Measurements from ENCODE around the gene ADH6.
"Not testable (repeated sequence)": the region's sequence is repeated elsewhere in the genome, so short reads cannot be mapped to it uniquely, and the experiment has no call there.

The ADH6 gene

DNA sequence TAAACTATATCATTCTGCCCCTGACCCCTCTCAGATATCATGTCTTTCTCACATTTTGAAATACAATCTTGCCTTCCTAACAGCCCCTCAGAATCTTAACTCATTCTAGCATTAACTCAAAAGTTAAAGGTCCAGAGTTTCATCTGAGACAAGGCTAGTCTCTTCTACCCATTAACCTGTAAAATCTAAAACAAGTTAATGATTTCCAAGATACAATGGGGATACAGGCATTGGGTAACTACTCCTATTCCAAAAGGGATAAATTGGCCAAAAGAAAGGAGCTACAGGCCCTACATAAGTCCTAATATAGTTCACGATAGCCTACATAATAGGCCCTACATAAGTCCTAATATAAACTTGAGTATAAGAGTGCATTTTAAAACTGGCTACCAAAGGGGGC, 18.9 kb downstream of the ADH6 start:
- Histone ChIP-seq H3K4me2 (no peak overlapping the region), H4K20me1 (no peaks in the 10 kb centered on the region), H3K4me3 (no peak overlapping the region), H3K9ac (no peak overlapping the region), H3K27me3 (no peaks in the 10 kb centered on the region), H3K27ac (no peak overlapping the region), H3K4me1 (no peaks in the 10 kb centered on the region), H3K9me3 (0 out of 2 replicates have a peak, but pooled peaks cover 8% of the 10 kb centered on the region), H3K36me3 (no peaks in the 10 kb centered on the region)
- TF ChIP-seq Cebpa-rat (IDR thresholded peaks at IDR 0.05), result no peak

DNA sequence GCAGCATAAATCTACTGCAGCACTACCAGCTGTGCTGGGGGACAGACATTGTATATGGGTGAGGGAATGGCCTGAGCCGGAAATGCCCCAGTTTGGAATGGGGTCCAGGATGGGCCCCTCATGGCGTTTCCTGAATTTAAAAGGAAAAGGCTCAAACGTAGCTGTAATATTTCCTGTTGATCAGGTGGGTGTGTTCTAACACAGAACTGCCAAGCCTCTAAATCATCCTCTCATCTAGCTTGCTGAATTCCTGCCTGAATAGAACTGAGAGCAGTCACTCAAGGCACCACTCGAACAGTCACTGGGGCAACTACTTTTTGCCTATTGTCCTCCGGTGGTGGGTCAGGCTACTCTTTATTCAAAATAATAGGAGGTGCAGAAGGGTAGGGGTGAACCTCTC, 28.7 kb downstream of the ADH6 start:
- Histone ChIP-seq H3K4me3 (no peak overlapping the region), H3K9me3 (peaks cover 43% of the 10 kb centered on the region), H3K4me1 (no peaks in the 10 kb centered on the region), H3K9ac (no peak overlapping the region), H3K27me3 (no peaks in the 10 kb centered on the region), H3K4me2 (no peak overlapping the region), H3K36me3 (no peaks in the 10 kb centered on the region), H3K27ac (no peak overlapping the region), H4K20me1 (no peaks in the 10 kb centered on the region)
- no peak for TF ChIP-seq Cebpa-rat (IDR thresholded peaks at IDR 0.05)

DNA sequence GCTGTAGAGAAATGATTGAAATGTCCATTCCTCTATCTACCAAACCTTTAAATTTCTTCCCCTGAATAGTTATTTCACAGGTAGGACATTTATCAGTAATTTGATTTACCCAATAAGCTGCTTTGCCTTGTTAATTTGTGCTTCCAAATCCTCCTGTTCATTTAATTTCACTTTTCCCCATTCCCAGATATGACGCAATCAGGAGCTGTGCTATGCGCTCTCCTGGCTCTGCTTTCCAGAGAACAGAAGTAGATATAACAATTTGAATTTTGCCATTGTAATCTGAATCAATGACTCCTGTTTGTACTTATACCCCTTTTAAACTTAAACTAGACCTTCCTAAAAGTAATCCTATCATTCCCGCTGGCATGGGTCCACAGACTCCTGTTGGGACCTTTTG, 29.1 kb downstream of the ADH6 start:
- H4K20me1 ChIP-seq, H3K4me1 ChIP-seq, H3K27me3 ChIP-seq, H3K27ac ChIP-seq, H3K36me3 ChIP-seq, H3K4me3 ChIP-seq, H3K9ac ChIP-seq, H3K4me2 ChIP-seq: not testable (repeated sequence)
- peaks cover 46% of the 10 kb centered on the region for H3K9me3 ChIP-seq

DNA sequence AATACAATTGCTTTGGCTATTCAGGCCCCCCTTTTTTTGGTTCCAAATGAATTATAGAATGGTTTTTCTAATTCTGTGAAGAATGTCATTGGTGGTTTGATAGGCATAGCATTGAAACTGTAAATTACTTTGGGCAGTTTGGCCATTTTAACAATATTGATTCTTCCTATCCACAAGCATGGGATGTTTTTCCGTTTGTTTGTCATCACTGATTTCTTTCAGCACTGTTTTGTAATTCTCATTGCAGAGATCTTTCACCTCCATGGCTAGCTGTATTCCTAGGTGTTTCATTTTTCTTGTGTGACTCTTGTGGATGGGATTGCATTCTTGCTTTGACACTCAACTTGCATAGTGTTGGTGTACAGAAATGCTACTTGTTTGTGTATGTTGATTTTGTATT, 33.0 kb downstream of the ADH6 start:
- H3K4me1 ChIP-seq, result no peaks in the 10 kb centered on the region
- H3K4me2 ChIP-seq, result no peak overlapping the region
- H4K20me1 ChIP-seq, result no peaks in the 10 kb centered on the region
- no peak overlapping the region for H3K9ac ChIP-seq
- no peak for TF ChIP-seq Cebpa-rat (IDR thresholded peaks at IDR 0.05)
- no peak overlapping the region for H3K27ac ChIP-seq
- H3K9me3 ChIP-seq, result peaks cover 27% of the 10 kb centered on the region
- no peaks in the 10 kb centered on the region for H3K27me3 ChIP-seq
- no peak overlapping the region for H3K4me3 ChIP-seq
- no peaks in the 10 kb centered on the region for H3K36me3 ChIP-seq

DNA sequence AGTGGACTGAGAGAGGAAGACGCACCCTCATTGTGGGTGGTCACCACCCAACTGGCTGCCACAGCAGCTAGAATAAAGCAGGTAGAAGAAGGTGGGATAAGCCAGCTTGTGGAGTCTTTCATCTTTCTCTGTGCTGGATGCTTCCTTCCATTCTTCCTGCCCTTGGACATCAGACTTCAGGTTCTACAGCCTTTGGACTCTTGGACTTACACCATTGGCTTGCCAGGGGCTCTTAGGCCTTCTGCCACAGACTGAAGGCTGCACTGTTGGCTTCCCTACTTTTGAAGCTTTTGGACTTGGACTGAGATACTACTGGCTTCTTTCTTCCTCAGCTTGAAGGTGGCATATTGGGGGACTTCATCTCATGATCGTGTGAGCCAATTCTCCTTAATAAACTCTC, 33.5 kb downstream of the ADH6 start:
- H3K36me3 ChIP-seq, result no peaks in the 10 kb centered on the region
- H3K4me3 ChIP-seq, result no peak overlapping the region
- no peaks in the 10 kb centered on the region for H4K20me1 ChIP-seq
- TF ChIP-seq Cebpa-rat (IDR thresholded peaks at IDR 0.05), result no peak
- no peak overlapping the region for H3K9ac ChIP-seq
- H3K4me2 ChIP-seq, result no peak overlapping the region
- H3K27me3 ChIP-seq, result no peaks in the 10 kb centered on the region
- H3K27ac ChIP-seq, result no peak overlapping the region
- peaks cover 24% of the 10 kb centered on the region for H3K9me3 ChIP-seq
- H3K4me1 ChIP-seq, result no peaks in the 10 kb centered on the region

DNA sequence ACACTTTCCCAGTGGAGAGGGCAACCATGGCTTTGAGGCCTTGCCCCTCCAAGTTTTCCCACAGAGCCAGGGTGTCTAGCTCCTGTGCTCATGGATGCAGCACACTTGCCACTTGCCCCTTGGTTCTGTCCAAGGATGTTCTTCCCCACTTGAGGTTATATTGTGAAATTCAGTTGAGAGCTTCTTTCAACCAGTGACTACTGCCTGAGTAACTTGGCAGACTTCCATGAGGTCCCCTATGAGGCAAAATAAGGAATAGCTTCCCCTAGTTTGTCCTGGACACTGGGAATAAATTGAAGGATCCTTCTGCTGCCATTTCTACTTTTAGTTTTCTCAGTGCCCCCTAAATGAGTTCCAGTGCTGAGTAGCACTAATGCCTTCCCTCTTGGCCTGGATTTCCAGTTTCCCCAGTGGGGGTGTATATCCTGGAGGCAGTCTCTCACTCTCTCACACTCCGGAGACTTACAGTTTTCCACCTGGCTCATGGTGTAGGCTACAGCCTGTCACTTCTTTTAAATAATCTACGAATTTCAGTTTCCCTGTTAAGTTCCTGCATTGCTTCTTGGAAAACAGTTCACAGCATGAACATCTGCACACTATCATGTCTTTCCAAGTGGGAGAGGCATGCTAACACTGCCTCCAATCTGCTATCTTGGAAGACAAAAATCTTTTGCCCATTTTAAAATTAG, 38.5 kb downstream of the ADH6 start:
- peaks cover 5% of the 10 kb centered on the region; the same call in 1 of the 2 replicates for H3K9me3 ChIP-seq

DNA sequence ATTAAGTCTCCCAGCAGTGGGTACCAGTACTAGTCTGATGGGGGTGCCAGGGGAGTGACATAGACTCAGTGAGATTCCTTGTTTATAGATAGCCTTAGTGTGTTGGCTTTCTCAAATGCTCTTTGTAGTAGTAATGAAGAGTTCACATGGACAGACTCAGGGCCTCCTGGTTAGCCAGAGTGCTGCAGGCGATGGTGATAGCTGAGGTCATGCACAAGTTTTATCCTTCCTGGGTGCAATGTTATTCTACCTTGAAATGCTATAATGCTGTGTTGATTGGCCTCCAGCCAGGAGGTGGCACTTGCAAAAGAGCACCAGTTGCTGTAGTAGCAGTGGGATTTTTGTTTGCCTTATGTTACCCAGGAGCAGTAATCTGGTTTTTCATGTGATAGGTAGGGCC, 39.4 kb downstream of the ADH6 start:
- H3K4me2 ChIP-seq, result no peak overlapping the region
- H3K9ac ChIP-seq, result no peak overlapping the region
- H3K9me3 ChIP-seq, result no peaks in the 10 kb centered on the region
- no peaks in the 10 kb centered on the region for H3K36me3 ChIP-seq
- no peaks in the 10 kb centered on the region for H3K4me1 ChIP-seq
- H3K4me3 ChIP-seq, result no peak overlapping the region
- no peak for TF ChIP-seq Cebpa-rat (IDR thresholded peaks at IDR 0.05)
- no peaks in the 10 kb centered on the region for H3K27me3 ChIP-seq
- no peaks in the 10 kb centered on the region for H4K20me1 ChIP-seq
- no peak overlapping the region for H3K27ac ChIP-seq

More for the DNA sequence above, 38.5 kb downstream of the ADH6 start:
- H3K27ac ChIP-seq, result no peak overlapping the region
- H3K4me1 ChIP-seq, result no peaks in the 10 kb centered on the region
- H3K4me3 ChIP-seq, result no peak overlapping the region
- no peak for TF ChIP-seq Cebpa-rat (IDR thresholded peaks at IDR 0.05)
- no peak overlapping the region for H3K9ac ChIP-seq
- H4K20me1 ChIP-seq, result no peaks in the 10 kb centered on the region
- no peaks in the 10 kb centered on the region for H3K27me3 ChIP-seq
- H3K36me3 ChIP-seq, result no peaks in the 10 kb centered on the region
- no peak overlapping the region for H3K4me2 ChIP-seq

DNA sequence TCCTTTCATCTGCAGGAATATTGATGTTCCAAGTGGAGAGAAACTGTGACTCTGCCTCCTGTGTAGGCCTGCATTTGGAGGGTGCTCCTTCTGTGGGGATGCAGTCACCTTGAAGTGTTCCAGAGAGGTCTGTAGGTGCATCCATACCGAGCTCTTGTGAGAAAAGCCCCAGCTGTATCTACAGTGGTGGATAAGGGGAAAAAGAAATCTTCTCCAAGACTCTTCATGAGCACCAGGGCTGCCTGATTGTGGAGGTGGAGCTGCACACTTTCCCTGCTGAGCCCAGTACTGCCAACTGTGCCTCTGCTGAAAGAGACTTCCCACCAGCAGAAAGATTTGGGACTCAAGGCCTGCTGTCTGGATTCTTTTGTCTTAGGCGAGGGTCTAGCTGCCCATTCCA, 39.9 kb downstream of the ADH6 start:
- Histone ChIP-seq H3K9me3 (no peaks in the 10 kb centered on the region), H3K9ac (no peak overlapping the region), H3K36me3 (no peaks in the 10 kb centered on the region), H3K4me3 (no peak overlapping the region), H3K27me3 (no peaks in the 10 kb centered on the region), H3K4me2 (no peak overlapping the region), H3K4me1 (no peaks in the 10 kb centered on the region), H4K20me1 (no peaks in the 10 kb centered on the region), H3K27ac (no peak overlapping the region)
- no peak for TF ChIP-seq Cebpa-rat (IDR thresholded peaks at IDR 0.05)

DNA sequence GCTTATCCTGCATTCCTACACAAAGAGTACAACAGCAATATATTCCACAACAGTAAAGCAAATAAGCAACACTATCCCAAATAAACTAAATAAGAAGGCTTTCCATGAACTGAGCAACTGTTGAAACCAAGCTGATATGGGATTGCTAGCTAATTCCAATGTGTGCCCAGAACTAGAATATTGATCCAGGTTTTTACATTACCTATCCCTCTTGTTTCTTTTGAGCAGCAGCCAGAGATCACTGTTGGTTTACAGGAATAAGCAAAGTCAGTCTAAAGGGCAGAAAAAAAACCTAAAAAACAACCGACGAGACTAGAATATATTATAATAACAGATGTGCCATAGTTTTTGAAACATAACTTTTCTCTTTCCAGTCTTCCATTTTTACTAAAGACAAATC, 52.5 kb downstream of the ADH6 start:
- Histone ChIP-seq H3K4me3 (no peak overlapping the region), H3K9me3 (no peaks in the 10 kb centered on the region), H3K27me3 (no peaks in the 10 kb centered on the region), H3K4me1 (no peaks in the 10 kb centered on the region), H3K27ac (no peak overlapping the region), H3K4me2 (no peak overlapping the region), H3K36me3 (no peaks in the 10 kb centered on the region), H3K9ac (no peak overlapping the region), H4K20me1 (no peaks in the 10 kb centered on the region)
- TF ChIP-seq Cebpa-rat (IDR thresholded peaks at IDR 0.05), result no peak

DNA sequence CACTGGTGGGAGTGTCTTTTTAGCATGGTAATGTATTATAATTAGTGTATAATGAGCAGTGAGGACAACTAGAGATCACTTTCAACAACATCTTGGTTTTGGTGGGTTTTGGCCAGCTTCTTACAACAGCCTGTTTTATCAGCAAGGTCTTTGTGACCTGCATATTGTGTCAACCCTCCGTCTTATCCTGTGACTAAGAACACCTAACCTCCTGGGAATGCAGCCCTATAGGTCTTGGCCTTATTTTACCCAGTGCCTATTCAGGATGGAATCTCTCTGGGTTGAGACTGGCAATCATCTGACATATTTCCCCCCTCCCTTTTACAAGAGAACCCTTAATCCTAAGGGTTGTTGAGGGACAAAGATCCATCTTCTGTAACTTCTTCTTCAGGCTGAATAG, 53.1 kb downstream of the ADH6 start:
- Histone ChIP-seq H3K4me2 (no peak overlapping the region), H3K9ac (no peak overlapping the region), H3K27me3 (no peaks in the 10 kb centered on the region), H3K27ac (no peak overlapping the region), H3K9me3 (no peaks in the 10 kb centered on the region), H3K4me1 (no peaks in the 10 kb centered on the region), H4K20me1 (no peaks in the 10 kb centered on the region), H3K4me3 (no peak overlapping the region), H3K36me3 (no peaks in the 10 kb centered on the region)
- TF ChIP-seq Cebpa-rat (IDR thresholded peaks at IDR 0.05), result no peak
